K562 (cell line): ENCODE data around the gene AGPAT2. TPM values are rescaled to one million over a fixed set of nuclear protein-coding genes. Genes with fewer than 3 reads are reported as not detected.

Experiments used
- IFI16 ChIP-seq: fragments of 250-450 bp; sonication (Bioruptor Pico); IDR thresholded peaks from 2 replicates; pipeline ENCODE4 v2.1.2; 2022; ENCODE audit warnings: mild to moderate bottlenecking, inconsistent platforms
- LARP7 ChIP-seq: fragments of 450-650 bp; IDR thresholded peaks from 2 replicates; pipeline ENCODE4 v1.6.1; 2016
- POLR2B ChIP-seq: fragments of 450-650 bp; IDR thresholded peaks from 2 replicates; pipeline ENCODE4 v1.6.1; 2018; ENCODE audit warnings: low read depth; ENCODE audit not compliant: partially characterized antibody
- SP2 ChIP-seq: IDR thresholded peaks from 2 replicates; pipeline ENCODE4 v1.6.1; 2011; ENCODE audit warnings: mild to moderate bottlenecking, low read depth, low read length, moderate library complexity; ENCODE audit not compliant: poor library complexity, severe bottlenecking; ENCODE audit errors: extremely low read depth
- TSC22D4 ChIP-seq: fragments of 450-650 bp; IDR thresholded peaks from 2 replicates; pipeline ENCODE4 v1.6.1; 2016; ENCODE audit warnings: missing genetic modification characterization, missing biosample characterization, control low read depth
- ZNF24 ChIP-seq: fragments of 450-650 bp; IDR thresholded peaks from 2 replicates; pipeline ENCODE4 v1.6.1; 2016
- polyA plus RNA-seq, 8 experiments: library from polyadenylated mRNA; depleted of rRNA in 4 of 8; stranded (reverse) in 5 of 8; unstranded in 3 of 8; fragments of >200 nt; fragmentation: Nextera tagmentation in 2 of 8; fragmentation: Illumina TruSeq in 1 of 8; extraction: Ambion mirVana in 2 of 8; extraction: Trizol in 1 of 8; gene quantifications; 2 replicates each; pipeline versions ENCODE4 v1.2.1 to v1.2.3, GENCODE V29; 2011 to 2014; ENCODE audit warnings: inconsistent platforms in 1 of 8, missing spikeins in 1 of 8
- total RNA-seq, 7 experiments: library from RNA; depleted of rRNA in 6 of 7; stranded (reverse); fragments of >200 nt in 6 of 7; fragmentation: Illumina TruSeq in 2 of 7; extraction: Trizol in 2 of 7; gene quantifications; 2 replicates each; pipeline versions ENCODE4 v1.2.1 to v1.2.3, GENCODE V29; 2011 to 2021; ENCODE audit warnings: low replicate concordance in 1 of 7
- TF ChIP-seq, protein P1 (sequence below): fragments of 200-600 bp; sonication (generic); IDR thresholded peaks from one replicate; pipeline ENCODE4 v1.6.1; 2012; ENCODE audit warnings: mild to moderate bottlenecking, low read depth, low read length, inconsistent platforms
- TF ChIP-seq, protein P2 (sequence below): sonication (generic); formaldehyde crosslinking; IDR thresholded peaks from 2 replicates; pipeline ENCODE4 v1.8.1; 2022; ENCODE audit warnings: missing genetic modification reagents
- TF ChIP-seq, protein P3 (sequence below): sonication (generic); formaldehyde crosslinking; IDR thresholded peaks from 2 replicates; pipeline ENCODE4 v1.8.0; 2022; ENCODE audit warnings: missing genetic modification reagents, mild to moderate bottlenecking, borderline replicate concordance
- TF ChIP-seq, protein P4 (sequence below): IDR thresholded peaks from 3 replicates; pipeline ENCODE4 v1.6.1; 2011; ENCODE audit warnings: borderline replicate concordance, mild to moderate bottlenecking, moderate library complexity; ENCODE audit not compliant: insufficient read length; ENCODE audit errors: extremely low read depth

AGPAT2 gene
- total and polyA plus RNA-seq, 9 of the 15 experiments (the other 6 are each of a cell fraction or from before 2014, with no cell fraction given) = 0.13 to 54.5 (median 23.9) TPM

- TF ChIP-seq TSC22D4 (tag) (no peak), SP2 (no peak), POLR2B (peak; percentile 87), IFI16 (CRISPR knock-in tag) (no peak), ZNF24 (no peak), LARP7 (no peak)
- TF ChIP-seq, protein P1, sequence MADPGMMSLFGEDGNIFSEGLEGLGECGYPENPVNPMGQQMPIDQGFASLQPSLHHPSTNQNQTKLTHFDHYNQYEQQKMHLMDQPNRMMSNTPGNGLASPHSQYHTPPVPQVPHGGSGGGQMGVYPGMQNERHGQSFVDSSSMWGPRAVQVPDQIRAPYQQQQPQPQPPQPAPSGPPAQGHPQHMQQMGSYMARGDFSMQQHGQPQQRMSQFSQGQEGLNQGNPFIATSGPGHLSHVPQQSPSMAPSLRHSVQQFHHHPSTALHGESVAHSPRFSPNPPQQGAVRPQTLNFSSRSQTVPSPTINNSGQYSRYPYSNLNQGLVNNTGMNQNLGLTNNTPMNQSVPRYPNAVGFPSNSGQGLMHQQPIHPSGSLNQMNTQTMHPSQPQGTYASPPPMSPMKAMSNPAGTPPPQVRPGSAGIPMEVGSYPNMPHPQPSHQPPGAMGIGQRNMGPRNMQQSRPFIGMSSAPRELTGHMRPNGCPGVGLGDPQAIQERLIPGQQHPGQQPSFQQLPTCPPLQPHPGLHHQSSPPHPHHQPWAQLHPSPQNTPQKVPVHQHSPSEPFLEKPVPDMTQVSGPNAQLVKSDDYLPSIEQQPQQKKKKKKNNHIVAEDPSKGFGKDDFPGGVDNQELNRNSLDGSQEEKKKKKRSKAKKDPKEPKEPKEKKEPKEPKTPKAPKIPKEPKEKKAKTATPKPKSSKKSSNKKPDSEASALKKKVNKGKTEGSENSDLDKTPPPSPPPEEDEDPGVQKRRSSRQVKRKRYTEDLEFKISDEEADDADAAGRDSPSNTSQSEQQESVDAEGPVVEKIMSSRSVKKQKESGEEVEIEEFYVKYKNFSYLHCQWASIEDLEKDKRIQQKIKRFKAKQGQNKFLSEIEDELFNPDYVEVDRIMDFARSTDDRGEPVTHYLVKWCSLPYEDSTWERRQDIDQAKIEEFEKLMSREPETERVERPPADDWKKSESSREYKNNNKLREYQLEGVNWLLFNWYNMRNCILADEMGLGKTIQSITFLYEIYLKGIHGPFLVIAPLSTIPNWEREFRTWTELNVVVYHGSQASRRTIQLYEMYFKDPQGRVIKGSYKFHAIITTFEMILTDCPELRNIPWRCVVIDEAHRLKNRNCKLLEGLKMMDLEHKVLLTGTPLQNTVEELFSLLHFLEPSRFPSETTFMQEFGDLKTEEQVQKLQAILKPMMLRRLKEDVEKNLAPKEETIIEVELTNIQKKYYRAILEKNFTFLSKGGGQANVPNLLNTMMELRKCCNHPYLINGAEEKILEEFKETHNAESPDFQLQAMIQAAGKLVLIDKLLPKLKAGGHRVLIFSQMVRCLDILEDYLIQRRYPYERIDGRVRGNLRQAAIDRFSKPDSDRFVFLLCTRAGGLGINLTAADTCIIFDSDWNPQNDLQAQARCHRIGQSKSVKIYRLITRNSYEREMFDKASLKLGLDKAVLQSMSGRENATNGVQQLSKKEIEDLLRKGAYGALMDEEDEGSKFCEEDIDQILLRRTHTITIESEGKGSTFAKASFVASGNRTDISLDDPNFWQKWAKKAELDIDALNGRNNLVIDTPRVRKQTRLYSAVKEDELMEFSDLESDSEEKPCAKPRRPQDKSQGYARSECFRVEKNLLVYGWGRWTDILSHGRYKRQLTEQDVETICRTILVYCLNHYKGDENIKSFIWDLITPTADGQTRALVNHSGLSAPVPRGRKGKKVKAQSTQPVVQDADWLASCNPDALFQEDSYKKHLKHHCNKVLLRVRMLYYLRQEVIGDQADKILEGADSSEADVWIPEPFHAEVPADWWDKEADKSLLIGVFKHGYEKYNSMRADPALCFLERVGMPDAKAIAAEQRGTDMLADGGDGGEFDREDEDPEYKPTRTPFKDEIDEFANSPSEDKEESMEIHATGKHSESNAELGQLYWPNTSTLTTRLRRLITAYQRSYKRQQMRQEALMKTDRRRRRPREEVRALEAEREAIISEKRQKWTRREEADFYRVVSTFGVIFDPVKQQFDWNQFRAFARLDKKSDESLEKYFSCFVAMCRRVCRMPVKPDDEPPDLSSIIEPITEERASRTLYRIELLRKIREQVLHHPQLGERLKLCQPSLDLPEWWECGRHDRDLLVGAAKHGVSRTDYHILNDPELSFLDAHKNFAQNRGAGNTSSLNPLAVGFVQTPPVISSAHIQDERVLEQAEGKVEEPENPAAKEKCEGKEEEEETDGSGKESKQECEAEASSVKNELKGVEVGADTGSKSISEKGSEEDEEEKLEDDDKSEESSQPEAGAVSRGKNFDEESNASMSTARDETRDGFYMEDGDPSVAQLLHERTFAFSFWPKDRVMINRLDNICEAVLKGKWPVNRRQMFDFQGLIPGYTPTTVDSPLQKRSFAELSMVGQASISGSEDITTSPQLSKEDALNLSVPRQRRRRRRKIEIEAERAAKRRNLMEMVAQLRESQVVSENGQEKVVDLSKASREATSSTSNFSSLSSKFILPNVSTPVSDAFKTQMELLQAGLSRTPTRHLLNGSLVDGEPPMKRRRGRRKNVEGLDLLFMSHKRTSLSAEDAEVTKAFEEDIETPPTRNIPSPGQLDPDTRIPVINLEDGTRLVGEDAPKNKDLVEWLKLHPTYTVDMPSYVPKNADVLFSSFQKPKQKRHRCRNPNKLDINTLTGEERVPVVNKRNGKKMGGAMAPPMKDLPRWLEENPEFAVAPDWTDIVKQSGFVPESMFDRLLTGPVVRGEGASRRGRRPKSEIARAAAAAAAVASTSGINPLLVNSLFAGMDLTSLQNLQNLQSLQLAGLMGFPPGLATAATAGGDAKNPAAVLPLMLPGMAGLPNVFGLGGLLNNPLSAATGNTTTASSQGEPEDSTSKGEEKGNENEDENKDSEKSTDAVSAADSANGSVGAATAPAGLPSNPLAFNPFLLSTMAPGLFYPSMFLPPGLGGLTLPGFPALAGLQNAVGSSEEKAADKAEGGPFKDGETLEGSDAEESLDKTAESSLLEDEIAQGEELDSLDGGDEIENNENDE = peak; percentile 79
- TF ChIP-seq, protein P2, sequence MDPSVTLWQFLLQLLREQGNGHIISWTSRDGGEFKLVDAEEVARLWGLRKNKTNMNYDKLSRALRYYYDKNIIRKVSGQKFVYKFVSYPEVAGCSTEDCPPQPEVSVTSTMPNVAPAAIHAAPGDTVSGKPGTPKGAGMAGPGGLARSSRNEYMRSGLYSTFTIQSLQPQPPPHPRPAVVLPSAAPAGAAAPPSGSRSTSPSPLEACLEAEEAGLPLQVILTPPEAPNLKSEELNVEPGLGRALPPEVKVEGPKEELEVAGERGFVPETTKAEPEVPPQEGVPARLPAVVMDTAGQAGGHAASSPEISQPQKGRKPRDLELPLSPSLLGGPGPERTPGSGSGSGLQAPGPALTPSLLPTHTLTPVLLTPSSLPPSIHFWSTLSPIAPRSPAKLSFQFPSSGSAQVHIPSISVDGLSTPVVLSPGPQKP (CRISPR knock-in tag) = no peak
- TF ChIP-seq, protein P3, sequence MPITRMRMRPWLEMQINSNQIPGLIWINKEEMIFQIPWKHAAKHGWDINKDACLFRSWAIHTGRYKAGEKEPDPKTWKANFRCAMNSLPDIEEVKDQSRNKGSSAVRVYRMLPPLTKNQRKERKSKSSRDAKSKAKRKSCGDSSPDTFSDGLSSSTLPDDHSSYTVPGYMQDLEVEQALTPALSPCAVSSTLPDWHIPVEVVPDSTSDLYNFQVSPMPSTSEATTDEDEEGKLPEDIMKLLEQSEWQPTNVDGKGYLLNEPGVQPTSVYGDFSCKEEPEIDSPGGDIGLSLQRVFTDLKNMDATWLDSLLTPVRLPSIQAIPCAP = no peak
- TF ChIP-seq, protein P4, sequence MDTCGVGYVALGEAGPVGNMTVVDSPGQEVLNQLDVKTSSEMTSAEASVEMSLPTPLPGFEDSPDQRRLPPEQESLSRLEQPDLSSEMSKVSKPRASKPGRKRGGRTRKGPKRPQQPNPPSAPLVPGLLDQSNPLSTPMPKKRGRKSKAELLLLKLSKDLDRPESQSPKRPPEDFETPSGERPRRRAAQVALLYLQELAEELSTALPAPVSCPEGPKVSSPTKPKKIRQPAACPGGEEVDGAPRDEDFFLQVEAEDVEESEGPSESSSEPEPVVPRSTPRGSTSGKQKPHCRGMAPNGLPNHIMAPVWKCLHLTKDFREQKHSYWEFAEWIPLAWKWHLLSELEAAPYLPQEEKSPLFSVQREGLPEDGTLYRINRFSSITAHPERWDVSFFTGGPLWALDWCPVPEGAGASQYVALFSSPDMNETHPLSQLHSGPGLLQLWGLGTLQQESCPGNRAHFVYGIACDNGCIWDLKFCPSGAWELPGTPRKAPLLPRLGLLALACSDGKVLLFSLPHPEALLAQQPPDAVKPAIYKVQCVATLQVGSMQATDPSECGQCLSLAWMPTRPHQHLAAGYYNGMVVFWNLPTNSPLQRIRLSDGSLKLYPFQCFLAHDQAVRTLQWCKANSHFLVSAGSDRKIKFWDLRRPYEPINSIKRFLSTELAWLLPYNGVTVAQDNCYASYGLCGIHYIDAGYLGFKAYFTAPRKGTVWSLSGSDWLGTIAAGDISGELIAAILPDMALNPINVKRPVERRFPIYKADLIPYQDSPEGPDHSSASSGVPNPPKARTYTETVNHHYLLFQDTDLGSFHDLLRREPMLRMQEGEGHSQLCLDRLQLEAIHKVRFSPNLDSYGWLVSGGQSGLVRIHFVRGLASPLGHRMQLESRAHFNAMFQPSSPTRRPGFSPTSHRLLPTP = no peak
Measured at GRCh38 chr9:136673088-136673974, 13.9 kb downstream of the AGPAT2 start (continued).
